Endometrial microvascular endothelial cells (primary cell): ENCODE measurements around the gene ABCB8. TPM values are rescaled to one million over a fixed set of nuclear protein-coding genes. Genes with fewer than 3 reads are reported as not detected.

Experiments used
- in situ Hi-C: cut with HindIII; loops from 2 replicates; pipeline ENCODE4 v1.10.0; 2017; ENCODE audit warnings: low sequenced_read_pairs, low pct_unique_long_range_greater_than_20kb; ENCODE audit errors: inconsistent ontology term
- total RNA-seq: library from RNA; depleted of rRNA; stranded (reverse); fragments of >200 nt; gene quantifications from one replicate; pipeline ENCODE4 v1.2.3, GENCODE V29; 2015; ENCODE audit errors: inconsistent ontology term

Gene ABCB8
- total RNA-seq, 1 donor from 2014 or later = 53.2 TPM

DNA sequence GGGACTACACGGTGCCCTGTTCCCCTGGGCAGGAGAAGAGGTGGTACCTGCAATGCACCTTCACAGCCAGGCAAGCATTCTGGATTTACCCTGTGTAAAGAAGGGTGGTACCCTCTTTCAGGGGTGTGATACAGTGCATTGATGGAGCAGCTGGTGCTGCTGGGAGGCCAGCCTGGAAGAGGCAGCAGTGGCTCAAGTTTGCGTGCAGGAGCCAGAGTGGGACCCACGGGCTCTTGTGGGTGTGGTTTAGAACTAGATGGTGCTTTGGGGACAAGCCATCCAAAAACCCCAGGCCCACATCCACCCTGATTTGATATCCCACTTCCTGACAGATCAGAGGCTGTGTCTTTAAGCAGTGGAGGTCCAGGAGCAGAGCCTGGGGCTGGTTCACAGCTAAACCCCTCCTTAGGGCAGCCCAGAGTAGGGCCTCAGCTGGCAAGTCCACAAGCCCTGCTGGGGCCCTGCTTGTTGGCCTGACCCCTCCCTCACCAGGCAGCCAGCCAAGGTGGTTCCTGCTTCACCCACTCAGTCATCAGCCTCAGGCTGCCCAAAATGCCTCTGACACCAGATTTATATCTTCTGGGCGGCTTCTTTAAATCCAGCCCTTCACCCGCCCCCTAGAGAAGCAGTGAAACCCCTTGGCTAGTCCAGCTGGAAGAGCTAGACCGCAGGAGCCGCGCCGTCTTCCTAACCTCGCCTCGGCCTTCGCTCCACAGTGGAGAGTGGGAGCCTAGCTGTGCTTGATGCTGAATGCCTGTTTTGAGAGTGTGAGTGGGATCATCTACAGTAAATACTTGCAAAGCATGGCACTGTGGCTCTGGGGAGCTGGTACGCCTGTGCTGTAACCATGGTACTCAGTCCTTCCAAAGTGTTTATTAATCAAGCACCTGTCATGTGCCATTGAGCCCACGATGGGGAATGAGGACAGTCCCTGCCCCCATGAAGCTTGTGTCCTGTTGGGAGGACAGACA lies 18.6 kb downstream of the ABCB8 start:
- in situ Hi-C loops = no loop called here

DNA sequence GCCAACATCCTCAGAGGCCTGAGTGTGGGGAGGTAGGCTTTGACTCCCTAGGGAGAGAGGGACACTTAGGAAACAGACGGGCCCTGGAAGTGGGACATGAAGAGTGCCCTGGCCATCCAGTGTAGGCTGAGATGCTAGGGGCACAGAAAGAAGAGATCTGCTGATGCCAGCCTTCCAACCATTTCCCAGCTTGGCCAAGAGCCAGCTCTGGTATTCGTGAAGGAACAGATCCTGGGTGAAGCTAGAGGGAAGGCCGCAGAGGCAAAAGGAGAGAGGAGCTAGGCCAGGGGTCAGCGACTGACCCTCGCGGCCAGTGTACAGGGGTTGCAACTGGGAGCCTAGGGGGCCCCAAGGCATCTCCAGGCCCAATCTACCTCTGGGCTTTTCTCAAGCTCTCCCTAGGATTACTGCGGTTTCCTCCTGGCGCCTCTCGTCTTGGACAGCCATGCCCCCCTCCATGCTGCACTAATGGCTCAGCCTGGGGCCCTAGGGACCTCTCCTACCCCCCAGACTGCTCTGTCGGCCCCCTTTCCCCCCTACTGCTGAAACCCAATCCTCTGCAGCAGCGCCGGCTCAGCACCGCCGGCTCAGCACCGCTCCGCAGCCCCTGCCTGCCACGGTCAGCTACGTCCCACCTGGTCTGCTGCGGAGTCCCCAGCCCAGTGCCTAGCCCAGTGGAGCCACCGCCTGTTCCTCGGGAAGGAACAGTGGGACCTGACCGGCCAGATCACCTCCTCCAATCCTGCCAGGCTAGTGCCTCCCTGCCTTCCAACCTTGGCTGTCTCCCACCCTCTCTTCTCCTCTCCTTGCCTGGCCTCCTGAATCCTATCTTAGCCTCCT lies 19.9 kb downstream of the ABCB8 start, which contains the start of gene ASIC3:
Gene ASIC3, plus strand, starts transcription at position 556 of the 840 bp plus-strand sequence. CDS start 355 bp downstream, outside the sequence.
- in situ Hi-C loops = no loop called here

DNA sequence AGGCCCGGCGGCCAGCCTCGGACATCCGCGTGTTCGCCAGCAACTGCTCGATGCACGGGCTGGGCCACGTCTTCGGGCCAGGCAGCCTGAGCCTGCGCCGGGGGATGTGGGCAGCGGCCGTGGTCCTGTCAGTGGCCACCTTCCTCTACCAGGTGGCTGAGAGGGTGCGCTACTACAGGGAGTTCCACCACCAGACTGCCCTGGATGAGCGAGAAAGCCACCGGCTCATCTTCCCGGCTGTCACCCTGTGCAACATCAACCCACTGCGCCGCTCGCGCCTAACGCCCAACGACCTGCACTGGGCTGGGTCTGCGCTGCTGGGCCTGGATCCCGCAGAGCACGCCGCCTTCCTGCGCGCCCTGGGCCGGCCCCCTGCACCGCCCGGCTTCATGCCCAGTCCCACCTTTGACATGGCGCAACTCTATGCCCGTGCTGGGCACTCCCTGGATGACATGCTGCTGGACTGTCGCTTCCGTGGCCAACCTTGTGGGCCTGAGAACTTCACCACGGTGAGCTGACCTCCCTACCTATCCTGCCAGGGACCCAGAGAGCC lies 20.7 kb downstream of the ABCB8 start:
- in situ Hi-C loops = no loop called here

- in situ Hi-C loops = no loop called here
These were observed 22.9 kb downstream of the ABCB8 start for GRCh38 chr7:151051108-151051507.

DNA sequence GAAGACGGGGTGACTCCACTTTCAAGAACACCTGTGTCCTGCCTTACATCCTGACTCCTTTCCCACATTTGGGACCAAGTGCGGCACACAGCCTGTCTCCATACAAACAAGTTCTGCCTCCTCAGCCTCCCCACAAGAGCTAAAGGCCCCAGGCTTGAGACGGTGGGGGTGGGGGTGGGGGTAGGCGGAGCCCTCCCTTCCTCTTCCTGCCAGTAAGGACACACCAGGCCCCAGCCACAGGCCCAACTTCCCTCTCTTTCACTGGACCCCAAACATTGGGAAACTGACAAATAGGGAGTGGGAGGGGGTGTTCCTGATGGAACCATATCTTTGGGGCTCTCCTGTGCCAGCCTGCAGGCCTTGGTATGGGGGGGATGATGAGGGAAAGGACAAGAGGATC lies 24.8 kb downstream of the ABCB8 start:
- in situ Hi-C loops = no loop called here

- in situ Hi-C loops = no loop called here
These were observed 25.5 kb downstream of the ABCB8 start for GRCh38 chr7:151053751-151054150.

- in situ Hi-C loops = no loop called here
These were observed 28.0 kb downstream of the ABCB8 start for GRCh38 chr7:151056283-151056665.

- in situ Hi-C loops = no loop called here
These were observed 28.6 kb downstream of the ABCB8 start for GRCh38 chr7:151056666-151057505.

GRCh38 chr7:151057506-151057988 lies 29.3 kb downstream of the ABCB8 start, which contains the start of gene CDK5:
Gene CDK5 (minus strand): TSS chr7:151057897. CDS start chr7:151057848, 49 bp downstream.
- in situ Hi-C loops = no loop called here

DNA sequence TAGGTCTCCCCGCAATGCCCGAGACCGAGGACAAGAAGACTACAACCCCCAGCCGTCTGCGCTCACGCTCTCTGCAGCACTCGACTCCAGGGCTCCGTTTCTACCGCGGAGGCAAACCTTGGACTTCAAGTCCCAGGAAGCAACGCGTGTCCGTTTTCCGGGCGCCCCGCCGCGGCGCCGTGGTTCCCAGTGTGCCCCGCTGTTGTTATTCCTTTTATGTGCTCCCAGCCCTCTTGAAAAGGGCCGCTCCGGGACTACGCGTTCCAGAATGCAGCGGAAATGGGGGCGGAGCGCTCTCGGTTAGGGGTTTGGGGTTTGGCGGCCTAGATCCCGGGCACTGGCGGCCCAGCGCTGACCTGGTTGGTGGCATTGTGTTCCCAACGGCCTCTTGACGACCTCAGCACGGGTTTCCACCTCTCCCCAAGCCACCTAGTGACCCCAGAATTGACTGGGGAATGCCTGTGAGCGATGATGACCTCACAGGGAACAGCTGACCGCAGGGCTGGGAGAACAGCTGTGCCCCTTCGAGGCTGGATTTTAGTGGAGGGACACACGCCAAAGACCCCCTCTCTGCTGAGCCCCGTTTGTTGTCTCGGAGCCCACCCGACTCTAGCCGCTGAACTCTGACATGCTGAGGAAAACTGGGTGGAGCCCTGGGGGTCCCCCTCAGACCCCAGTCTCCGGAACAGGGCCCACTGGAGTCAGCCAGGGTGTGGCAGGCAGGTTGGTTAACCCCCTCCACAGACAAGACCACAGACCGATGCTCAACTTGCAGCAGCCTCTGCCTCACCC lies 29.9 kb downstream of the ABCB8 start:
- in situ Hi-C loops = no loop called here

DNA sequence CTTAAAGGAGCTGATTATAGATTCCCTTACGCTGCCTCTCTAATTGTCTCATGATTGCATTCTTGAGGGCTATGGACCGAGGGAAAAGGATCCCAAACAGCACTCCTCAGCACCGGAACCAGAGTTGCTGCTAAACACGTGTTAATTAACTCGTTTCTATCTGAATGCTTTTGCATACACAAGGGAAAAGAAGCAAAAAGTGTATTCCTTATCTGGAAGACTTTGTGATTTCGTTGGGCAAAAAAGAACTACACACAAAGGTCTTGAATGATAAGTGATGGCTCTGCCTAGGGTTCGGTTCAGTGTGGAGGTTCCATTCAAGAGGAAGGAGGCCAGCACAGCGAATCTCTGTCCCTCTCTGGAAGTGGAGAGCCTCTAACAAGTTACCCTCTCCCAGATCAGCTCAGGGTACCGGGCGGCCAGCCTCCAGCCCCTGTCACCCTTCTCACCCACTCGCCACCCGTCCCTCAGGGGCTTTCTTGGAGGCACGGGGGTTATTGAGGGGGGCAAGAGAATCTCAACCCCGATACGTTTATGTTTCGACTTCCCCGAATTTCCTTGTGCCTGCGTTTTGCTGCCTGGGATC lies 30.6 kb downstream of the ABCB8 start:
- in situ Hi-C loops = no loop called here

DNA sequence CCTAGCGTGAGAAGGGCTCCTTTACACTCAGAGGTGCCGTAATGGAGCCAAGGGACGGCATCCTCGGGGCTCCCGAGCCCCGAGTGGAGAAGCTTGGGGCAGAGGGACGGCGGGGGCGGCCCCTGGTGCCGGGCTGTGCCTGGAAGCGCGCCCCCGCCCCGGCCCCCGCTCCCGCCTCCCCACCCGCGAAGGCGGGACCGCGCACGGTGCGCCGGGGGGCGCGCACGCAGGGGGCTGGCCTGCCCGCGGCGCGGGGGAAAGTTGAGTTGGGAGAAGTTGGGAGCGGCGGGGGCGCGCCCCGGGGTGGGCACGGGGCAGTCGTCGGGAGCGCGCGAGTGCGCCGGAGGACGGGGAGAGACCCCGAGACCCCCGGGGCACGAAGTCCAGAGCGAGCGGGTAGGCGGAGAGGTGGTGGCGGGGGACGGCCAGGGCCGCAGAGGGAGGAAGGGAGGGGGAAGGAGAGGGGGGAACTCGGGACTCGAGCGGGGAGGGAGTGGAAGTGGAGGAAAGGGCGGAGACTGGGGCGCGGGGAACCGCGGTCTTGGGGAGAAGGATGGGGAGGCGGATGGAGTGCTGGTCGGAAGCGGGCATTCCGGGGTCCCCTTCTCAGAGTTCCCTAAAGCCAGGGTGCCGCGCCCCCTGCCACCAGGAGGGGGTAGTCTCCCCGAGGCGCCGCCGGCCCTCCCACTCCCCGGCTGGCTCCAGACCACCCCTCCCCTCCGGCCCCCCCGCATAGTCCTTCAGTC lies 31.3 kb downstream of the ABCB8 start, which contains the start of gene SLC4A2:
Gene SLC4A2, plus strand, starts transcription at position 223 of the 746 bp plus-strand sequence. CDS start 2,399 bp downstream, outside the sequence.
- in situ Hi-C loops = no loop called here

GRCh38 chr7:151060113-151060415 lies 31.8 kb downstream of the ABCB8 start:
- in situ Hi-C loops = no loop called here

DNA sequence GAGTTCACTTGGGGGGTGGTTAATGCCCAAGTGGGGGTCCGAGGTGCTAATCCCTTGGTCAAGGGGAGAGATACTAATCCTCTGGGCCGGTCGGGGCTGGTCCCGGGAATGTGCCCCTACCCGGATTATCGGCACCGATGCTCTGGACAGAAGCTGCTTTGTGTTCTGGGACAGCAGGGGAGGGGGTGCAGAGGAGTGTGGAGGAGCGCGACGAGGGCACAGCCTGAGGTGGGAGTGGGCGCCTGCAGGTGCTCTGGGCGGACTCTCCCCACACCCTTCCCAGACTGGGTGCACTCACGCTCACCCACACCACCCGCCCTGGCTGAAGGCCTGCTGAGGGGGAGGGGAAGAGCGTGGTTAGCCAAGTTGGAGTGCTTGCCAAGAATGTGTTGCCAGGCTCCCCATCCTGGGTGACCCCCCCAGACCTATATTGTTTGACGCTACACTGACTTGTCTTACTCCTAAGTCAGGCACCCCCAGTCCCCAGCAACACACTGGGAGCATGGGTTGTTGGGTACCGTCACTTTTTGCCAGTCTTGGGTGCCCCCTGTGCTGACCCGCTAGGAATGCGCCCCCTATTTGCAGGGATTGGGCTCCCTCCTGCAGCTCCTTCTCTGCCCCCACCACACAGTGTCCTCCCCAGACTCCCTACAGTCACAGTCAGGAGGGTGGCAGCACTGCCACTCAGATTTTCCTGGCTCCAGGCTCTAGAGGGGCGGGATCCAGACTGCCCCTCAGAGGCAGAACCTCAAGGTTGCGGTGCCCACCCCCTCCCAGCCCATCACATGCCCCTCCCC lies 32.4 kb downstream of the ABCB8 start:
- in situ Hi-C loops = no loop called here

GRCh38 chr7:151061213-151062110 lies 33.2 kb downstream of the ABCB8 start:
- in situ Hi-C loops = no loop called here
